A673 (cell line): ENCODE data around the gene UBA6.

Source experiments
- EZH2 ChIP-seq: fragments of 200-600 bp; sonication (generic); IDR thresholded peaks from 2 replicates; pipeline ENCODE4 v1.6.1; 2017; ENCODE audit warnings: borderline replicate concordance, low read depth, mild to moderate bottlenecking, mixed read lengths, antibody characterized with exemption, low read length; ENCODE audit not compliant: poor library complexity, severe bottlenecking
- TF ChIP-seq, protein P1 (sequence below): fragments of 300-800, 200-600 bp; sonication (generic); conservative IDR thresholded peaks from 2 replicates; pipeline ENCODE4 v1.5.1; 2017; ENCODE audit warnings: low read depth, mild to moderate bottlenecking, antibody characterized with exemption, low read length, moderate library complexity, mixed read lengths

DNA sequence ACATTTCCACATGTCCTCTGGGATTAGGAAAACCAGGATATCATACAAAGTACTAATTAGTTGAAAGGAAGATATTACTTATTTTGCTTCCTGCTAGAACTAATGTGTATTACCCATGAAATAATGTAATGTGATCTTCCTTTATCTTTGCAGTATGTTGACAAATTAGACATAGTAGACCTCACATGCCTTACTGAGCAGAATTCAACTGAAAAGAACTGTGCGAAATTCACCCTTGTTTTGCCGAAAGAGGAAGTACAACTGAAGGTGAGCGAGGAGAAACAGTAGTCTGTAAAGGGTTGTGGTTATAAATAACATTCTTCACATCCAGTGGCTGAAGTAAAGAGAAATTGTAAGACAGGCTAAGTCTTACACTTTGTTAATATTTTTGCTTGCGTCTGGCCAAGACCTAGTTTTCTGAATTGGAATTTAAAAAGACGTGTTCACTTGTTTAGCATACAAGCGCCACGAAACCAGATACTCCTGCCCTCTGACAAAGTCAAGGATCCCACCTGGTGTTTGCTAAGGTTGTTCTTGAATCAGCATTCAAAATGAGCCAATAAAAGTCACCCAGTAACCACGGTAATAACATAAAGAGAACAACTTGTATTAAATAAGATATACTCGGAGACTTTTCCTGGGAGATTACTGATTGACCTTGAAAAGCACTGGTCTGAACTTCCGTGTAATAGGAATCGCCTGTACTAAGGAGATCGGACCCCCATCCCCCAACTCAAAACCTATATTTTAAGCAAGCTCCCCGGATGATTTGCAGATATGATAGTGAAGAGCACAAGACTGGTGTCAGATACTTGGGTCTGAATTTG is 125.5 kb downstream of the UBA6 start:
- TF ChIP-seq, protein P1, sequence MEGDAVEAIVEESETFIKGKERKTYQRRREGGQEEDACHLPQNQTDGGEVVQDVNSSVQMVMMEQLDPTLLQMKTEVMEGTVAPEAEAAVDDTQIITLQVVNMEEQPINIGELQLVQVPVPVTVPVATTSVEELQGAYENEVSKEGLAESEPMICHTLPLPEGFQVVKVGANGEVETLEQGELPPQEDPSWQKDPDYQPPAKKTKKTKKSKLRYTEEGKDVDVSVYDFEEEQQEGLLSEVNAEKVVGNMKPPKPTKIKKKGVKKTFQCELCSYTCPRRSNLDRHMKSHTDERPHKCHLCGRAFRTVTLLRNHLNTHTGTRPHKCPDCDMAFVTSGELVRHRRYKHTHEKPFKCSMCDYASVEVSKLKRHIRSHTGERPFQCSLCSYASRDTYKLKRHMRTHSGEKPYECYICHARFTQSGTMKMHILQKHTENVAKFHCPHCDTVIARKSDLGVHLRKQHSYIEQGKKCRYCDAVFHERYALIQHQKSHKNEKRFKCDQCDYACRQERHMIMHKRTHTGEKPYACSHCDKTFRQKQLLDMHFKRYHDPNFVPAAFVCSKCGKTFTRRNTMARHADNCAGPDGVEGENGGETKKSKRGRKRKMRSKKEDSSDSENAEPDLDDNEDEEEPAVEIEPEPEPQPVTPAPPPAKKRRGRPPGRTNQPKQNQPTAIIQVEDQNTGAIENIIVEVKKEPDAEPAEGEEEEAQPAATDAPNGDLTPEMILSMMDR = no peak
- no peak for TF ChIP-seq EZH2
